LoVo (cell line): ENCODE data around the gene PATJ.
"Not testable (repeated sequence)": the region's sequence is repeated elsewhere in the genome, so short reads cannot be mapped to it uniquely, and the experiment has no call there.

ENCODE experiments used
- DNase-seq: peaks from one replicate; pipeline ENCODE4 v3.0.0-alpha.2; 2016; ENCODE audit warnings: low spot score

The PATJ gene

GRCh38 chr1:61888808-61889207 is 146.5 kb downstream of the PATJ start:
- no peak for DNase-seq

DNA sequence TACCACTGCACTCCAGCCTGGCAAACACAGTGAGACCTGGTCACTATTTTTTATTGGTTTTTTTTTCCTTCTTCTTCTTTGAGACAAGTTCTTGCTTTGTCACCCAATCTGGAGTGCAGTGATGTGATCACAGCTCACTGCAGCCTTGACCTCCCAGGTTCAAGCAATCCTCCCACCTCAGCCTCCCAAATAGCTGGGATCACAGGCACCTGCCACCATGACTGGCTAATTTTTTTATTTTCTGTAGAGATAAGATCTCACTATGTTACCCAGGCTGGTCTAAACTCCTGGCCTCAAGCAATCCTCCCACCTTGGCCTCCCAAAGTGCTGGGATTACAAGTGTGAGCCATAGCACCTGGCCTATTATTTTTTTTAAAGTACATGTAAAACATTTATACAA is 148.2 kb downstream of the PATJ start:
- not testable (repeated sequence) for DNase-seq

- no peak for DNase-seq
These were observed 150.7 kb downstream of the PATJ start for GRCh38 chr1:61892977-61893376.

- DNase-seq = not testable (repeated sequence)
These were observed 152.0 kb downstream of the PATJ start for GRCh38 chr1:61894296-61894695.

- DNase-seq = no peak
These were observed 152.9 kb downstream of the PATJ start for GRCh38 chr1:61895175-61895574.

DNA sequence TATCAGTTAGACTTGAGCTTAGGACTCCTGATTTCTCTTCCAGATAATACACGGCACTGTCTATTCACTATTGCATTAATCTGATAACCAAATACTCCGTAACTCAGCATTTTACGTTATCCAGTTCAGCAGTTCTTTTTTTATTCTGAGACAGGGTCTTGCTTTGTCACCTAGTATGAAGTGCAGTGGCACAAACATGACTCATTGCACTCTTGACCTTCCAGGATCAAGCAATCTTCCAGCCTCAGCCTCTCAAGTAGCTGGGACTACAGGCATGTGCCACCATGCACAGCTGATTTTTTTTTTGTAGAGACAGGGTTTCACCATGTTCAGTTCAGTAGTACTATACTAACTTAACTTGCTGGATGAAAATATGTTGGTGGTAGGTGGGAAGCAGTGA is 156.4 kb downstream of the PATJ start:
- DNase-seq = no peak

DNA sequence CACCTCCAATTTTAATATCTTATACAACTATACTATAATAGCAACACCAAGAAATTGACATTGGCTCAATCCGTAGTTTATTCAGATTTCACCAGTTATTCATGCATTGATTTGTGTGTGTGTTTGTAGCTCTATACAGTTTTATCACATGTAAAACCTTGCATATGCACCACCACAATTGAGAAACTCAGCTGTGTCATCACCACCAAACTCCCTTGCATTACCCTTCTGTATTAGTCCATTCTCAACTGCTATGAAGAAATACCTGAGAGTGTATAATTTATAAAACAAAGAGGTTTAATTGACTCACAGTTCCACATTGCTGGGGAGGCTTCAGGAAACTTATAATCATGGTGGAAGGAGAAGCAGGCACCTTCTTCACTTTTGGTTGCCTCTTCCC is 162.1 kb downstream of the PATJ start:
- no peak for DNase-seq

DNA sequence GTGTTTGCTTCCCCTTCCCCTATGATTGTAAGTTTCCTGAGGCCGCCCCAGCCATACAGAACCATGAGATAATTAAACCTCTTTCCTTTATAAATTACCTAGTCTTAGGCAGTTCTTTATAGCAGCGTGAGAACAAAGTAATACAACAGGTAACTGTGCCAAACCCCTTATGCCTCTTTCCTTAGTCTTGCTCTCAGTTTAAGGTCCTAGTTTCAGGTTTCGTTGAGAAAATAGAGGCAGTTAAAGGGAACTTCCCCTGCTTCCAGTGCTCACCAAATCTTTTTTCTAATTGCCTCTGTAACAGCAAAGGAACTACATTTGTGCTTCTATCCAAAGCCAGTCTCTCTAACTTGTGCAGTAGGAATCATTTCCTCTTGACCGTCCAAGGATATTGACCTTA is 164.8 kb downstream of the PATJ start:
- no peak for DNase-seq

DNA sequence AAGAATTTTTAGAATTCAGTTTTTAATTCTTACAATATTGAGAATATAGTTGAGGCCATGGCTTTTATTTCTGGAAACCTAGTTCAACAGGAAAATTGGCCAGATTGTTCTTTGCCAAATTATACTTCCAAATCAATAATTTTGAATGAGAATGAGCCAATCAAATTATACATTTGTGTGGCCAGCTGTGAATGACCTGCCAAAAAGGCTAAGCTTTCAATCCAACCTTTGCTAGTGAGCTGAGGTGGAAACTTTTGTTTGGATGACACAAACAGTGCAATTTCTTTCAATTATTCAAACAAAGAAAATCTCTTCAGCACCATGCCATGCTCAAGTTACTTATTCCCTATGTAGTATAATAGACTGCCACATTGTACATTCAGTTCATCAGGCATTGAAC is 167.8 kb downstream of the PATJ start:
- DNase-seq = no peak

GRCh38 chr1:61914823-61915482 is 172.7 kb downstream of the PATJ start:
- no peak for DNase-seq

- DNase-seq = no peak
These were observed 179.2 kb downstream of the PATJ start for GRCh38 chr1:61921435-61921834.

- DNase-seq = no peak
These were observed 180.7 kb downstream of the PATJ start for GRCh38 chr1:61922950-61923480.

DNA sequence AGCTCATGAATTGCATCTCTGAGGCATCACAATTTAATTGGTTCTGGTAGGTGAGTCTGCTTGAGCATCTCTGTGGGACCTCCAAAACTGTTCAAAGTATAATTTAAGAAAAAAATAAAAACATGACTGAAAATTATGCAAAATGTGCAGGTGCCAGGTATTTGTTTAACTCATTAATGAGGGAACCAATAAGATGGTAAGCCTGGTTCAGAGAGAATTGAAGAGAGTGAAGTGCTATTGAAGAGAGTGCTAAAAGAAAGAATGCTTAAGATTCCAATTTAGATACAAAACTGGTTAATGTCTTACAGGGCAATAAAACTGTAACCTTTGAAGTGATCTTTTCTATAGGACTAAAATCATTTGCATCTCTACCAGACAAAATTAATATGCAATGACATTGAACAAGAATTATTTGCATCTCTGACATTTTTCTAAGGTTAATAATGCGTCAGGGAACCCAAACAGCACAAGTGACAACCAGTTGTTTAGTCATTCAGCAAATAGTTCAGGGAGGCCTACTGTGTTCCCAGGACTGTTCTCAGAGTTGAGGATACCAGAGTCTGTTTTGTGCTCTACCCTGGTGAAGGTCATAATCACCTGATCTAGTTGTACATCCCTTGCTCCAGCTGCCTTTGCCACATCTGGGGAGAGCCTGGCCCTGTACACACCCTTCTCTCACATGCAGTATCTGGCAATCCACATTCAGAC is 183.5 kb downstream of the PATJ start:
- DNase-seq = no peak

DNA sequence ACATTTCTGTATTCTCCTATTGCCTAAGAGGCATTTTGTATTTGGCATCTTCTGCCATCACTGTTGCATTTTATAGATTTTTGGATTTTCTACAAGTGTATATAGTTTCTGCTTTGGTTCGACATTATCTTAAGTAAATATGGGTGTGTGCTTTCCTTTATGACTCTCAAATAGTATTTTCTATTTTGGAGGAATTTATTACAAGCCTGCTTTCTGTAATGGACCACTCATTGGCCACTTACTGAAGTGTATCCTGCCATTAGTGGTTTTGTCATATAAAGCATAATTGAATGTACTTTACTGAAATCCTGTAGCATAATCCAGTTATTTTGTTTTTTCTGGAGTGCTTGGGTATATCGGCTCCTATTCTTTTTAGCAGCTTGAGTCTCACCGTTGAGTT is 184.3 kb downstream of the PATJ start:
- DNase-seq = no peak

DNA sequence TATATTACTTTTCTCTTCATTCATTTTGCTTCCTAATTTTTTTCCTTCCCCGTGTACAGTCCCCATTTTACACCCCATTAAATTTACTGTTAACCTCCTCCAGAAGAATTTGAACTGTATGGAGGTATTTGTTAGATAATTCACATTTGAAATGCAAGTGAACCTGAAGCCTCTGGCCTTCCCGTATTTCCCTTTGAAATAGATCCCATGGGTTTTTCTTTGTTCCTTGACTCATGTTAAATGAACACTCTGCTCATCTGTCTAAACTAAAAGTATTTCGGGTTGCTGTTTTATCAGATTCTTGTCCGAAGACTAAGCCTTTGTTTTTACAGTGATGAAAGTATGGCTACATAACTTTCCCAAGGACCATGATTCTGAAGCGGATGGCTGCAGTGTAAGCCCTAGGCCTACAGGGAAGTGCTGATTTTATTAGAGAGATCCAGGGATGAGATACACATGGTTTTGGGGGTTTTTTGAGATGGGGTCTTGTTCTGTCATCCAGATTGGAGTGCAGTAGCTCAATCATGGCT is 187.9 kb downstream of the PATJ start:
- DNase-seq = no peak

- no peak for DNase-seq
These were observed 189.5 kb downstream of the PATJ start for GRCh38 chr1:61931587-61932279.

DNA sequence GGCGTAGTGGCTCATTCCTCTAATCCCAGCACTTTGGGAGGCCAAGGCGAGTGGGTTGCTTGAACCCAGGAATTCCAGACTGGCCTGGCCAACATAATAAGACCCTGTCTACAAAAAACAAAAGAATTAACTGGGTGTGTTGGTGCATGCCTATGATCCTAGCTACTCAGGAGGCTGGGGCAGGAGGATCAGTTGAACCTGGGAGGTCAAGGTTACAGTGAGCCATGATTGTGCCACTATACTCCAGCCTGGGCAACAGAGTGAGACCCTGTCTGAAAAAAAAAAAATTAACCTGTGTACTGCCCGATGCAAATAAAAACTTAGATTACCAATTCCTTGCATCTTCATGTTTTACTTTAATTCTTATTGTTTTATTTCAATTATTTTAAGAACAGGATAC is 193.2 kb downstream of the PATJ start:
- DNase-seq = no peak

- no peak for DNase-seq
These were observed 194.6 kb downstream of the PATJ start for GRCh38 chr1:61936839-61937238.

- DNase-seq = no peak
These were observed 199.5 kb downstream of the PATJ start for GRCh38 chr1:61941794-61942193.

GRCh38 chr1:61942856-61943255 is 200.6 kb downstream of the PATJ start:
- no peak for DNase-seq

- not testable (repeated sequence) for DNase-seq
These were observed 206.4 kb downstream of the PATJ start for GRCh38 chr1:61948685-61949084.

GRCh38 chr1:61950418-61950817 is 208.1 kb downstream of the PATJ start:
- no peak for DNase-seq
